GM04504 (cell line): ENCODE measurements around the gene DDTL.

Experiments used
- DNase-seq: peaks from one replicate; pipeline ENCODE4 v3.0.0-alpha.2; 2012; ENCODE audit warnings: low read depth

The DDTL gene

GRCh38 chr22:24006207-24006913 is 39.7 kb downstream of the DDTL start:
- DNase-seq, result no peak

GRCh38 chr22:24006914-24007214 is 40.2 kb downstream of the DDTL start:
- DNase-seq, result no peak

- no peak for DNase-seq
These were observed 40.7 kb downstream of the DDTL start for GRCh38 chr22:24007253-24008021.

GRCh38 chr22:24008022-24008283 is 41.3 kb downstream of the DDTL start:
- DNase-seq, result no peak

GRCh38 chr22:24008381-24009226 is 41.9 kb downstream of the DDTL start:
- DNase-seq, result no peak

- no peak for DNase-seq
These were observed 42.7 kb downstream of the DDTL start for GRCh38 chr22:24009227-24010017.

- no peak for DNase-seq
These were observed 43.3 kb downstream of the DDTL start for GRCh38 chr22:24010018-24010391.

GRCh38 chr22:24011735-24012068 is 45.0 kb downstream of the DDTL start:
- peak; percentile 1 for DNase-seq

GRCh38 chr22:24016156-24016555 is 49.5 kb downstream of the DDTL start:
- DNase-seq, result no peak

- DNase-seq, result no peak
These were observed 54.6 kb downstream of the DDTL start for GRCh38 chr22:24021304-24021703.
